WTC11 (cell line): ENCODE measurements around the gene SGPP1.

Experiments used
- CREM ChIP-seq: sonication (generic); formaldehyde crosslinking; IDR thresholded peaks from 2 replicates; pipeline ENCODE4 v1.8.1; 2022; ENCODE audit warnings: mild to moderate bottlenecking, missing genetic modification reagents, moderate library complexity
- ELF4 ChIP-seq: sonication (generic); formaldehyde crosslinking; IDR thresholded peaks from 2 replicates; pipeline ENCODE4 v1.8.1; 2022; ENCODE audit warnings: low read depth, mild to moderate bottlenecking, moderate library complexity, missing genetic modification reagents
- GABPB1 ChIP-seq: sonication (generic); formaldehyde crosslinking; IDR thresholded peaks from 2 replicates; pipeline ENCODE4 v1.8.1; 2023; ENCODE audit warnings: mild to moderate bottlenecking, missing genetic modification reagents
- RELA ChIP-seq: sonication (generic); formaldehyde crosslinking; IDR thresholded peaks from 2 replicates; pipeline ENCODE4 v1.8.1; 2022; ENCODE audit warnings: missing genetic modification reagents, mild to moderate bottlenecking, borderline replicate concordance
- TF ChIP-seq, protein P1 (sequence below): sonication (generic); formaldehyde crosslinking; IDR thresholded peaks from 2 replicates; pipeline ENCODE4 v1.8.0; 2023; ENCODE audit warnings: mild to moderate bottlenecking, missing genetic modification reagents
- TF ChIP-seq, protein P2 (sequence below): fragments of 200-600 bp; IDR thresholded peaks from 2 replicates; pipeline ENCODE4 v1.8.0; 2022; ENCODE audit warnings: antibody characterized with exemption
- TF ChIP-seq, protein P3 (sequence below): sonication (generic); formaldehyde crosslinking; IDR thresholded peaks from 2 replicates; pipeline ENCODE4 v1.8.1; 2022; ENCODE audit warnings: mild to moderate bottlenecking, moderate library complexity, missing genetic modification reagents
- TF ChIP-seq, protein P4 (sequence below): sonication (generic); formaldehyde crosslinking; IDR thresholded peaks from 2 replicates; pipeline ENCODE4 v1.8.1; 2022; ENCODE audit warnings: mild to moderate bottlenecking, missing genetic modification reagents, moderate library complexity, borderline replicate concordance
- TF ChIP-seq, protein P5 (sequence below): sonication (generic); formaldehyde crosslinking; IDR thresholded peaks from 2 replicates; pipeline ENCODE4 v1.8.0; 2023; ENCODE audit warnings: missing genetic modification reagents
- TF ChIP-seq, protein P6 (sequence below): sonication (generic); formaldehyde crosslinking; IDR thresholded peaks from 2 replicates; pipeline ENCODE4 v1.8.0; 2022; ENCODE audit warnings: mild to moderate bottlenecking, missing genetic modification reagents
- TF ChIP-seq, protein P7 (sequence below): sonication (generic); formaldehyde crosslinking; IDR thresholded peaks from 2 replicates; pipeline ENCODE4 v1.8.0; 2022; ENCODE audit warnings: mild to moderate bottlenecking, missing genetic modification reagents

DNA sequence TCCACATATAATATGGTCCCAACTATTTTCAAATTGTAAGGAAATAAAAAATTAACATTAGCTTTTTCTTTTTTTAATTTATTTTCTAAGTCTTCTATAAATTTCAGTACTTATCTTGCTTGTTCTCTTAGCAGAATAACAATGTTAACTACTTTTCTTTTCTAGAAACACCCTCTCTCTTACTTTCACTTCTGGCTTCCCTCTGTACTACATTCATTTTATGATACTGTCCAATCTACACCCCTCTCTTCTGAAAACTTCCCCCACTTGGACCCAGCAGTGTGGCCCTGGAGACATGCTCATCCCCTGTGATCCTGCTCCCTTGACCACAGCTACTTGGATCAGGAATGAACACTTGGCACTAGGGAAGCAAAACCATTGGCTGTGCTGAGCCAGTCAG lies 15.7 kb downstream of the SGPP1 start:
- TF ChIP-seq, protein P1, sequence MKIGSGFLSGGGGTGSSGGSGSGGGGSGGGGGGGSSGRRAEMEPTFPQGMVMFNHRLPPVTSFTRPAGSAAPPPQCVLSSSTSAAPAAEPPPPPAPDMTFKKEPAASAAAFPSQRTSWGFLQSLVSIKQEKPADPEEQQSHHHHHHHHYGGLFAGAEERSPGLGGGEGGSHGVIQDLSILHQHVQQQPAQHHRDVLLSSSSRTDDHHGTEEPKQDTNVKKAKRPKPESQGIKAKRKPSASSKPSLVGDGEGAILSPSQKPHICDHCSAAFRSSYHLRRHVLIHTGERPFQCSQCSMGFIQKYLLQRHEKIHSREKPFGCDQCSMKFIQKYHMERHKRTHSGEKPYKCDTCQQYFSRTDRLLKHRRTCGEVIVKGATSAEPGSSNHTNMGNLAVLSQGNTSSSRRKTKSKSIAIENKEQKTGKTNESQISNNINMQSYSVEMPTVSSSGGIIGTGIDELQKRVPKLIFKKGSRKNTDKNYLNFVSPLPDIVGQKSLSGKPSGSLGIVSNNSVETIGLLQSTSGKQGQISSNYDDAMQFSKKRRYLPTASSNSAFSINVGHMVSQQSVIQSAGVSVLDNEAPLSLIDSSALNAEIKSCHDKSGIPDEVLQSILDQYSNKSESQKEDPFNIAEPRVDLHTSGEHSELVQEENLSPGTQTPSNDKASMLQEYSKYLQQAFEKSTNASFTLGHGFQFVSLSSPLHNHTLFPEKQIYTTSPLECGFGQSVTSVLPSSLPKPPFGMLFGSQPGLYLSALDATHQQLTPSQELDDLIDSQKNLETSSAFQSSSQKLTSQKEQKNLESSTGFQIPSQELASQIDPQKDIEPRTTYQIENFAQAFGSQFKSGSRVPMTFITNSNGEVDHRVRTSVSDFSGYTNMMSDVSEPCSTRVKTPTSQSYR (CRISPR knock-in tag), result no peak
- no peak for TF ChIP-seq GABPB1
- TF ChIP-seq, protein P2, sequence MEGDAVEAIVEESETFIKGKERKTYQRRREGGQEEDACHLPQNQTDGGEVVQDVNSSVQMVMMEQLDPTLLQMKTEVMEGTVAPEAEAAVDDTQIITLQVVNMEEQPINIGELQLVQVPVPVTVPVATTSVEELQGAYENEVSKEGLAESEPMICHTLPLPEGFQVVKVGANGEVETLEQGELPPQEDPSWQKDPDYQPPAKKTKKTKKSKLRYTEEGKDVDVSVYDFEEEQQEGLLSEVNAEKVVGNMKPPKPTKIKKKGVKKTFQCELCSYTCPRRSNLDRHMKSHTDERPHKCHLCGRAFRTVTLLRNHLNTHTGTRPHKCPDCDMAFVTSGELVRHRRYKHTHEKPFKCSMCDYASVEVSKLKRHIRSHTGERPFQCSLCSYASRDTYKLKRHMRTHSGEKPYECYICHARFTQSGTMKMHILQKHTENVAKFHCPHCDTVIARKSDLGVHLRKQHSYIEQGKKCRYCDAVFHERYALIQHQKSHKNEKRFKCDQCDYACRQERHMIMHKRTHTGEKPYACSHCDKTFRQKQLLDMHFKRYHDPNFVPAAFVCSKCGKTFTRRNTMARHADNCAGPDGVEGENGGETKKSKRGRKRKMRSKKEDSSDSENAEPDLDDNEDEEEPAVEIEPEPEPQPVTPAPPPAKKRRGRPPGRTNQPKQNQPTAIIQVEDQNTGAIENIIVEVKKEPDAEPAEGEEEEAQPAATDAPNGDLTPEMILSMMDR, result no peak
- no peak for TF ChIP-seq CREM (CRISPR knock-in tag)
- TF ChIP-seq, protein P3, sequence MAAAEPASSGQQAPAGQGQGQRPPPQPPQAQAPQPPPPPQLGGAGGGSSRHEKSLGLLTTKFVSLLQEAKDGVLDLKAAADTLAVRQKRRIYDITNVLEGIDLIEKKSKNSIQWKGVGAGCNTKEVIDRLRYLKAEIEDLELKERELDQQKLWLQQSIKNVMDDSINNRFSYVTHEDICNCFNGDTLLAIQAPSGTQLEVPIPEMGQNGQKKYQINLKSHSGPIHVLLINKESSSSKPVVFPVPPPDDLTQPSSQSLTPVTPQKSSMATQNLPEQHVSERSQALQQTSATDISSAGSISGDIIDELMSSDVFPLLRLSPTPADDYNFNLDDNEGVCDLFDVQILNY (CRISPR knock-in tag), result no peak
- TF ChIP-seq, protein P4, sequence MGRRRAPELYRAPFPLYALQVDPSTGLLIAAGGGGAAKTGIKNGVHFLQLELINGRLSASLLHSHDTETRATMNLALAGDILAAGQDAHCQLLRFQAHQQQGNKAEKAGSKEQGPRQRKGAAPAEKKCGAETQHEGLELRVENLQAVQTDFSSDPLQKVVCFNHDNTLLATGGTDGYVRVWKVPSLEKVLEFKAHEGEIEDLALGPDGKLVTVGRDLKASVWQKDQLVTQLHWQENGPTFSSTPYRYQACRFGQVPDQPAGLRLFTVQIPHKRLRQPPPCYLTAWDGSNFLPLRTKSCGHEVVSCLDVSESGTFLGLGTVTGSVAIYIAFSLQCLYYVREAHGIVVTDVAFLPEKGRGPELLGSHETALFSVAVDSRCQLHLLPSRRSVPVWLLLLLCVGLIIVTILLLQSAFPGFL (CRISPR knock-in tag), result no peak
- TF ChIP-seq, protein P5, sequence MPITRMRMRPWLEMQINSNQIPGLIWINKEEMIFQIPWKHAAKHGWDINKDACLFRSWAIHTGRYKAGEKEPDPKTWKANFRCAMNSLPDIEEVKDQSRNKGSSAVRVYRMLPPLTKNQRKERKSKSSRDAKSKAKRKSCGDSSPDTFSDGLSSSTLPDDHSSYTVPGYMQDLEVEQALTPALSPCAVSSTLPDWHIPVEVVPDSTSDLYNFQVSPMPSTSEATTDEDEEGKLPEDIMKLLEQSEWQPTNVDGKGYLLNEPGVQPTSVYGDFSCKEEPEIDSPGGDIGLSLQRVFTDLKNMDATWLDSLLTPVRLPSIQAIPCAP (CRISPR knock-in tag), result no peak
- TF ChIP-seq, protein P6, sequence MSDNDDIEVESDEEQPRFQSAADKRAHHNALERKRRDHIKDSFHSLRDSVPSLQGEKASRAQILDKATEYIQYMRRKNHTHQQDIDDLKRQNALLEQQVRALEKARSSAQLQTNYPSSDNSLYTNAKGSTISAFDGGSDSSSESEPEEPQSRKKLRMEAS (CRISPR knock-in tag), result no peak
- TF ChIP-seq ELF4 (CRISPR knock-in tag), result no peak
- TF ChIP-seq, protein P7, sequence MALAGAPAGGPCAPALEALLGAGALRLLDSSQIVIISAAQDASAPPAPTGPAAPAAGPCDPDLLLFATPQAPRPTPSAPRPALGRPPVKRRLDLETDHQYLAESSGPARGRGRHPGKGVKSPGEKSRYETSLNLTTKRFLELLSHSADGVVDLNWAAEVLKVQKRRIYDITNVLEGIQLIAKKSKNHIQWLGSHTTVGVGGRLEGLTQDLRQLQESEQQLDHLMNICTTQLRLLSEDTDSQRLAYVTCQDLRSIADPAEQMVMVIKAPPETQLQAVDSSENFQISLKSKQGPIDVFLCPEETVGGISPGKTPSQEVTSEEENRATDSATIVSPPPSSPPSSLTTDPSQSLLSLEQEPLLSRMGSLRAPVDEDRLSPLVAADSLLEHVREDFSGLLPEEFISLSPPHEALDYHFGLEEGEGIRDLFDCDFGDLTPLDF (CRISPR knock-in tag), result no peak
- TF ChIP-seq RELA (CRISPR knock-in tag), result no peak
